ENCODE data around the gene EPB41.
A peak's percentile ranks its signal among the peaks of the same experiment; 100 is the strongest.

EPB41 gene

DNA sequence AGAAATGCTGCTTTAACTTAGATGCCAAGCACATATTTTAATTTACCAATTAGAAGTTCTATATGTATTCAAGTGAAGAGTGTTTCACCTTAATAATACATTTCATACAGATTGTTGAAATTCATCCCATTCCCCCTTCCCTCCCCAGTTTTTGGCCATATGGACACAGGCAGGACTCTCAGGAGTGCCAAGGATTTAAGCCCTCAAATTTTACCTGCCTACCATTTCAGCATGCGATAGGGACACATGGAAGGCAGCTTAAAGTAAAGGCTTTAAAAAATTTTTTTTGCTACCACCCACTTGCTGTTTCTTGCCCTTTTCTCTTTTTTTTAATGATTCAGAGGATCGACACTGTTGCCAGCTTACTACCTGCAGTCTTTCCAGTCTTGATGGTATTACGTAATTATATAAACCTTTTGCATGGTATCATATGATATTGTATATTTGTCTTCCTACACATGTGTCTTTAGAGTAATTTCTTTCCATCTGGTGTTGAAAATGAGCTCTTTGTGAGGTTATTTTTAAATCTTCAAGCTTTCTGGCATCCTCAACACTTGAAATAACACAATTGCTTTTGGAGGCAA is 7.0 kb downstream of the EPB41 start:
- no peaks in the 10 kb centered on the region for H3K9me3 ChIP-seq (ENCODE audit: control insufficient read depth, insufficient read depth, low read depth, low read length)
- no peak overlapping the region for H3K4me3 ChIP-seq (ENCODE audit: low read depth, low read length)
- H3K4me1 ChIP-seq (ENCODE audit: control insufficient read depth, insufficient read depth, low read length), result peaks cover 2% of the 10 kb centered on the region; the same call in 1 of the 2 replicates
- H3K36me3 ChIP-seq (ENCODE audit: control insufficient read depth in 2 of 2, insufficient read depth in 1 of 2, low read length in 2 of 2), result no peaks in the 10 kb centered on the region
- ChIA-PET CTCF (interaction anchor here (0.5 to 1.7 kb wide), 3 partner anchors 16 to 318 kb away, joined by 3 to 4 read pairs (median 3); no protein-coding TSS in a partner anchor), POLR2A (interaction anchor here (0.7 kb wide), 1 partner anchor 917 kb away, joined by 3 read pairs; no protein-coding TSS in a partner anchor)
- H3K27ac ChIP-seq (ENCODE audit: extremely low read depth, low read depth, low read length), result no peak overlapping the region
- TF ChIP-seq ZNF664 (tag by site-specific recombination; IDR thresholded peaks at IDR 0.05) (no peak), KLF10 (tag by site-specific recombination; IDR thresholded peaks at IDR 0.05) (0 out of 2 replicates have a peak, but pooled peaks have one; percentile 40), ZFP3 (tag by site-specific recombination; IDR thresholded peaks at IDR 0.05; ENCODE audit: low read depth) (no peak), ATF2 (tag by site-specific recombination; IDR thresholded peaks at IDR 0.05; ENCODE audit: low read depth) (peak; percentile 66; the same call in 1 of the 2 replicates), ZBTB8A (tag by site-specific recombination; IDR thresholded peaks at IDR 0.05) (no peak), ZNF777 (tag by site-specific recombination; IDR thresholded peaks at IDR 0.05; ENCODE audit: borderline replicate concordance) (no peak), ZNF658 (tag by site-specific recombination; IDR thresholded peaks at IDR 0.05) (no peak), ZNF202 (tag by site-specific recombination; IDR thresholded peaks at IDR 0.05; ENCODE audit: borderline replicate concordance) (no peak), OVOL3 (tag by site-specific recombination; IDR thresholded peaks at IDR 0.05) (no peak), ZNF837 (tag by site-specific recombination; IDR thresholded peaks at IDR 0.05) (no peak)
- TF ChIP-seq, protein P1, sequence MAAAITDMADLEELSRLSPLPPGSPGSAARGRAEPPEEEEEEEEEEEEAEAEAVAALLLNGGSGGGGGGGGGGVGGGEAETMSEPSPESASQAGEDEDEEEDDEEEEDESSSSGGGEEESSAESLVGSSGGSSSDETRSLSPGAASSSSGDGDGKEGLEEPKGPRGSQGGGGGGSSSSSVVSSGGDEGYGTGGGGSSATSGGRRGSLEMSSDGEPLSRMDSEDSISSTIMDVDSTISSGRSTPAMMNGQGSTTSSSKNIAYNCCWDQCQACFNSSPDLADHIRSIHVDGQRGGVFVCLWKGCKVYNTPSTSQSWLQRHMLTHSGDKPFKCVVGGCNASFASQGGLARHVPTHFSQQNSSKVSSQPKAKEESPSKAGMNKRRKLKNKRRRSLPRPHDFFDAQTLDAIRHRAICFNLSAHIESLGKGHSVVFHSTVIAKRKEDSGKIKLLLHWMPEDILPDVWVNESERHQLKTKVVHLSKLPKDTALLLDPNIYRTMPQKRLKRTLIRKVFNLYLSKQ (tag by site-specific recombination; IDR thresholded peaks at IDR 0.05; ENCODE audit: borderline replicate concordance), result no peak
- TF ChIP-seq, protein P2, sequence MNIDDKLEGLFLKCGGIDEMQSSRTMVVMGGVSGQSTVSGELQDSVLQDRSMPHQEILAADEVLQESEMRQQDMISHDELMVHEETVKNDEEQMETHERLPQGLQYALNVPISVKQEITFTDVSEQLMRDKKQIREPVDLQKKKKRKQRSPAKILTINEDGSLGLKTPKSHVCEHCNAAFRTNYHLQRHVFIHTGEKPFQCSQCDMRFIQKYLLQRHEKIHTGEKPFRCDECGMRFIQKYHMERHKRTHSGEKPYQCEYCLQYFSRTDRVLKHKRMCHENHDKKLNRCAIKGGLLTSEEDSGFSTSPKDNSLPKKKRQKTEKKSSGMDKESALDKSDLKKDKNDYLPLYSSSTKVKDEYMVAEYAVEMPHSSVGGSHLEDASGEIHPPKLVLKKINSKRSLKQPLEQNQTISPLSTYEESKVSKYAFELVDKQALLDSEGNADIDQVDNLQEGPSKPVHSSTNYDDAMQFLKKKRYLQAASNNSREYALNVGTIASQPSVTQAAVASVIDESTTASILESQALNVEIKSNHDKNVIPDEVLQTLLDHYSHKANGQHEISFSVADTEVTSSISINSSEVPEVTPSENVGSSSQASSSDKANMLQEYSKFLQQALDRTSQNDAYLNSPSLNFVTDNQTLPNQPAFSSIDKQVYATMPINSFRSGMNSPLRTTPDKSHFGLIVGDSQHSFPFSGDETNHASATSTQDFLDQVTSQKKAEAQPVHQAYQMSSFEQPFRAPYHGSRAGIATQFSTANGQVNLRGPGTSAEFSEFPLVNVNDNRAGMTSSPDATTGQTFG (tag by site-specific recombination; IDR thresholded peaks at IDR 0.05; ENCODE audit: borderline replicate concordance), result no peak

GRCh38 chr1:28925350-28925891 is 11.1 kb downstream of the EPB41 start:
- no peaks in the 10 kb centered on the region for H3K36me3 ChIP-seq (ENCODE audit: control insufficient read depth in 2 of 2, insufficient read depth in 1 of 2, low read length in 2 of 2)
- H3K9me3 ChIP-seq (ENCODE audit: control insufficient read depth, insufficient read depth, low read depth, low read length), result no peaks in the 10 kb centered on the region
- H3K4me3 ChIP-seq (ENCODE audit: low read depth, low read length), result no peak overlapping the region
- ChIA-PET POLR2A (no interaction called here), CTCF (interaction anchor here (0.7 kb wide), 1 partner anchor 106 kb away, joined by 3 read pairs; no protein-coding TSS in a partner anchor)
- H3K27ac ChIP-seq (ENCODE audit: extremely low read depth, low read depth, low read length), result no peak overlapping the region
- peaks cover 19% of the 10 kb centered on the region for H3K4me1 ChIP-seq (ENCODE audit: control insufficient read depth, insufficient read depth, low read length)
- TF ChIP-seq ZNF544 (tag by site-specific recombination; IDR thresholded peaks at IDR 0.05) (no peak), ZNF433 (tag by site-specific recombination; IDR thresholded peaks at IDR 0.05; ENCODE audit: low read depth) (no peak), SETDB1 (IDR thresholded peaks at IDR 0.05; ENCODE audit: insufficient read length, low read length) (no peak), SCRT2 (tag by site-specific recombination; IDR thresholded peaks at IDR 0.05) (no peak), ZNF404 (tag by site-specific recombination; IDR thresholded peaks at IDR 0.05) (no peak), GLI2 (tag by site-specific recombination; IDR thresholded peaks at IDR 0.05; ENCODE audit: borderline replicate concordance, low read depth) (no peak), OSR2 (tag by site-specific recombination; IDR thresholded peaks at IDR 0.05) (no peak), BCL11B (tag by site-specific recombination; IDR thresholded peaks at IDR 0.05; ENCODE audit: low read depth) (no peak), ZNF10 (tag by site-specific recombination; IDR thresholded peaks at IDR 0.05) (no peak)
- TF ChIP-seq, protein P3, sequence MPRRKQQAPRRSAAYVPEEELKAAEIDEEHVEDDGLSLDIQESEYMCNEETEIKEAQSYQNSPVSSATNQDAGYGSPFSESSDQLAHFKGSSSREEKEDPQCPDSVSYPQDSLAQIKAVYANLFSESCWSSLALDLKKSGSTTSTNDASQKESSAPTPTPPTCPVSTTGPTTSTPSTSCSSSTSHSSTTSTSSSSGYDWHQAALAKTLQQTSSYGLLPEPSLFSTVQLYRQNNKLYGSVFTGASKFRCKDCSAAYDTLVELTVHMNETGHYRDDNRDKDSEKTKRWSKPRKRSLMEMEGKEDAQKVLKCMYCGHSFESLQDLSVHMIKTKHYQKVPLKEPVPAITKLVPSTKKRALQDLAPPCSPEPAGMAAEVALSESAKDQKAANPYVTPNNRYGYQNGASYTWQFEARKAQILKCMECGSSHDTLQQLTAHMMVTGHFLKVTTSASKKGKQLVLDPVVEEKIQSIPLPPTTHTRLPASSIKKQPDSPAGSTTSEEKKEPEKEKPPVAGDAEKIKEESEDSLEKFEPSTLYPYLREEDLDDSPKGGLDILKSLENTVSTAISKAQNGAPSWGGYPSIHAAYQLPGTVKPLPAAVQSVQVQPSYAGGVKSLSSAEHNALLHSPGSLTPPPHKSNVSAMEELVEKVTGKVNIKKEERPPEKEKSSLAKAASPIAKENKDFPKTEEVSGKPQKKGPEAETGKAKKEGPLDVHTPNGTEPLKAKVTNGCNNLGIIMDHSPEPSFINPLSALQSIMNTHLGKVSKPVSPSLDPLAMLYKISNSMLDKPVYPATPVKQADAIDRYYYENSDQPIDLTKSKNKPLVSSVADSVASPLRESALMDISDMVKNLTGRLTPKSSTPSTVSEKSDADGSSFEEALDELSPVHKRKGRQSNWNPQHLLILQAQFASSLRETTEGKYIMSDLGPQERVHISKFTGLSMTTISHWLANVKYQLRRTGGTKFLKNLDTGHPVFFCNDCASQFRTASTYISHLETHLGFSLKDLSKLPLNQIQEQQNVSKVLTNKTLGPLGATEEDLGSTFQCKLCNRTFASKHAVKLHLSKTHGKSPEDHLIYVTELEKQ (tag by site-specific recombination; IDR thresholded peaks at IDR 0.05; ENCODE audit: borderline replicate concordance), result no peak
- TF ChIP-seq, protein P4, sequence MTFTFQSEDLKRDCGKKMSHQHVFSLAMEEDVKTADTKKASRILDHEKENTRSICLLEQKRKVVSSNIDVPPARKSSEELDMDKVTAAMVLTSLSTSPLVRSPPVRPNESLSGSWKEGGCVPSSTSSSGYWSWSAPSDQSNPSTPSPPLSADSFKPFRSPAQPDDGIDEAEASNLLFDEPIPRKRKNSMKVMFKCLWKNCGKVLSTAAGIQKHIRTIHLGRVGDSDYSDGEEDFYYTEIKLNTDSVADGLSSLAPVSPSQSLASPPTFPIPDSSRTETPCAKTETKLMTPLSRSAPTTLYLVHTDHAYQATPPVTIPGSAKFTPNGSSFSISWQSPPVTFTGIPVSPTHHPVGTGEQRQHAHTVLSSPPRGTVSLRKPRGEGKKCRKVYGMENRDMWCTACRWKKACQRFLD (tag by site-specific recombination; IDR thresholded peaks at IDR 0.05), result no peak
